T-helper 2 cell treated with Interferon-gamma antibody and Interleukin-4, amounts not matched to agents 5 μg/mL and 100 μg/mL, for 36 hours (primary cell): ENCODE results near the gene ALDH16A1.
"Not testable (repeated sequence)": the region's sequence is repeated elsewhere in the genome, so short reads cannot be mapped to it uniquely, and the experiment has no call there.

ENCODE experiments used
- DNase-seq: peaks from one replicate; pipeline ENCODE4 v3.0.0; 2021; ENCODE audit warnings: low spot score
- H3K27ac Mint-ChIP-seq: one replicate; pipeline ENCODE4 v1.8.0; 2021; ENCODE audit warnings: mild to moderate bottlenecking, mixed read lengths
- H3K27me3 Mint-ChIP-seq: one replicate; pipeline ENCODE4 v1.8.0; 2021; ENCODE audit warnings: low read depth, mixed read lengths
- H3K36me3 Mint-ChIP-seq: one replicate; pipeline ENCODE4 v1.8.0; 2021; ENCODE audit warnings: low read depth, mixed read lengths
- H3K4me1 Mint-ChIP-seq: one replicate; pipeline ENCODE4 v1.8.0; 2021; ENCODE audit warnings: low read depth, mixed read lengths
- H3K4me3 Mint-ChIP-seq: one replicate; pipeline ENCODE4 v1.8.0; 2022; ENCODE audit warnings: mild to moderate bottlenecking, moderate library complexity, mixed read lengths
- H3K9me3 Mint-ChIP-seq: one replicate; pipeline ENCODE4 v1.8.0; 2021; ENCODE audit warnings: mixed read lengths

ALDH16A1 gene

DNA sequence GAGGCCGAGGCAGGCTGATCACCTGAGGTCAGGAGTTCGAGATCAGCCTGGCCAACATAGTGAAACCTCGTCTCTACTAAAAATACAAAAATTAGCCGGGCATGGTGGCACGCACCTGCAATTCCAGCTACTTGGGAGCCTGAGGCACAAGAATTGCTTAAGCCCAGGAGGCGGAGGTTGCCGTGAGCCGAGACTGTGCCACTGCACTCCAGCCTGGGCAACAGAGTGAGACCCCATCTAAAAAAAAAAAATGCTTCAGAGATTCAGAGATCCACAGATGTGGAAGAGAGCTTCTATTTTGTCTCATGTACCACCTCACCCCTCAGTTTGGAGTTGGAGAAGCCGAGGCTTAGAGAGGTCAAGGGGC, 20.5 kb downstream of the ALDH16A1 start:
- not testable (repeated sequence) for DNase-seq, H3K9me3 Mint-ChIP-seq, H3K27me3 Mint-ChIP-seq
- peak overlapping the region; percentile 91 for H3K27ac Mint-ChIP-seq
- H3K4me1 Mint-ChIP-seq: peaks cover 44% of the 10 kb centered on the region
- H3K36me3 Mint-ChIP-seq: peaks cover 36% of the 10 kb centered on the region
- H3K4me3 Mint-ChIP-seq: peak overlapping the region; percentile 99

DNA sequence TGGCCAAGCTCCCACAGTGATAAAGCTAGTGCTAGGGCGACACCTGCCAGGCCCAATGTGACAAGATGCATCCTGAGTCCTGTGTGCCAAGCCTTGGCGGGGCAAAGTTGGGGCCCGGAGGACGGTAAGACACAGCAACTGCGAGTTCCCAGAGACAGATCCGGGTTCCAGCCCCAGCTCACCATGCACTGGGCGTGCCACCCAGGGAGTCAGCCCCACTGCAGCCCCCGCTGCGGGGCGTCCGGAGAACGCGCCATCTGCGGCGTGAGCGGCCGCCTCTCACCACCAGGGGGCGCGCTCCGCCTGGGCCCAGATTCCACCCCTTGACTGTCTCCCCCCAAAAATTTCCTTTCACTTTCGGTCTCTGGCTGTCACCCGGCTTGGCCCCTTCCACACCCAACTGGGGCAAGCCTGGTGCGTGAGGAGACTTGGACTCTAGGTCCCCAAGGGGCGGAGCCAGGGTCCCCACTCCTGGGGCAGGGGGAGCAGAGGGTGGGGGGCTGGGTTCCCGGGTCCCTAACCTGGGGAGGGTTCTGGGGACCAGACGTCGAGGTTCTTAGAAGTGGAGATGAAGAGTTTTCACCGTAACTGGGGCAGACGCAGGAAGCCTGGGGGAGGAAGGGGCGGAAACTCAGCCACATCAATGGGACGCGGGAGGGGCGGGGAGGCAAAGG, 21.0 kb downstream of the ALDH16A1 start, which contains the start of gene FLT3LG:
Gene FLT3LG, plus strand, starts transcription at position 348 of the 674 bp plus-strand sequence. CDS start 425 bp downstream, outside the sequence.
- H3K9me3 Mint-ChIP-seq: no peaks in the 10 kb centered on the region
- peak within 1 kb of the TSS; percentile 99 for H3K4me3 Mint-ChIP-seq
- H3K27ac Mint-ChIP-seq: peak within 1 kb of the TSS; percentile 91
- peak; percentile 90 for DNase-seq
- H3K4me1 Mint-ChIP-seq: peaks cover 41% of the 10 kb centered on the region
- H3K36me3 Mint-ChIP-seq: peaks cover 34% of the 10 kb centered on the region
- H3K27me3 Mint-ChIP-seq: no peaks in the 10 kb centered on the region

DNA sequence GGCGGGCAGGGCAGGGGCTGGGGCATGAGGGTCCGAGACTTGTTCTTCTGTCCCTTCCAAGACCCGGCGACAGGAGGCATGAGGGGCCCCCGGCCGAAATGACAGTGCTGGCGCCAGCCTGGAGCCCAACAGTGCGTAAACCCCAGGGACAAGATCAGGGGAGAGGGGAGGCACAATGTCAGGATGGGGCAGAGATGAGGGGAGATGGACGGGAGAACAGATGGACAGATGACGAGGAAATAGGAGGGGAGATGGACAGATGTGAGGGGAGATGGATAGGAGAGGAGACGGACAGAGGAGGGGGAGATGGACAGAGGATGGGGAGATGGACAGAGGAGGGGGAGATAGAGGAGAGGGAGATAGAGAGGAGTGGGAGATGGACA, 21.5 kb downstream of the ALDH16A1 start:
- H3K9me3 Mint-ChIP-seq: no peaks in the 10 kb centered on the region

DNA sequence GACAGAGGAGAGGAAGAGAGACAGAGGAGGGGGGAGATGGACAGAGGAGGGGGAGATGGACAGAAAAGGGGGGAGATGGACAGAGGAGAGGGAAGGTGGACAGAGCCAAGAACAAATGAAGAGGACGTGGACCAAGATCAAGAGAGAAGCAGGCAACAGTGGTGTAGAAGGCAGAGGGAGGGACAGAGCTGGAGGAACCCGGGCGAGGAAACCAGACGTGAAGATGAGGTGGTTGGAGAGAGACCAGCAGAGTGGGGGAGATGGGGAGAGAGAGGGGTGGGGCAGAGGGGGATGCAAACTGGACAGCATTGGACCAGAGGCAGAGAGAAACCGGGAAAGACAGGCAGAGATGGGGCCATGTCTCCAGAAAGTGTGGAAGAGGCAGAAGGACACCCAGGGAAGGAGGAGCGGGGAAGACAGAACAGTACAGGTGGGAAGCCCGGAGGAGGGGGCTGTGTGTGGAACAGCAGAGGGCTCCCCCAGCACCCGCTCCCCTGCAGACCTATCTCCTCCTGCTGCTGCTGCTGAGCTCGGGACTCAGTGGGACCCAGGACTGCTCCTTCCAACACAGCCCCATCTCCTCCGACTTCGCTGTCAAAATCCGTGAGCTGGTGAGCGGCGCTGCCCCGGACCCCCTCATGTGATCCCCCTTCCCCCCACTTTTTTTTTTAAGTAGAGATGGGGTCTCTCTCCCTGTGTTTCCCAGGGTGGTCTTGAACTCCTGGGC, 22.3 kb downstream of the ALDH16A1 start:
- Mint-ChIP-seq H3K9me3 (no peaks in the 10 kb centered on the region), H3K27me3 (no peaks in the 10 kb centered on the region), H3K36me3 (peaks cover 40% of the 10 kb centered on the region), H3K4me3 (peak overlapping the region; percentile 99), H3K27ac (peak overlapping the region; percentile 91), H3K4me1 (peaks cover 32% of the 10 kb centered on the region)
- no peak for DNase-seq

More for the DNA sequence above, 21.5 kb downstream of the ALDH16A1 start:
- H3K4me3 Mint-ChIP-seq: peak overlapping the region; percentile 99
- no peaks in the 10 kb centered on the region for H3K27me3 Mint-ChIP-seq
- DNase-seq: no peak
- peaks cover 35% of the 10 kb centered on the region for H3K36me3 Mint-ChIP-seq
- H3K27ac Mint-ChIP-seq: peak overlapping the region; percentile 91
- H3K4me1 Mint-ChIP-seq: peaks cover 39% of the 10 kb centered on the region

DNA sequence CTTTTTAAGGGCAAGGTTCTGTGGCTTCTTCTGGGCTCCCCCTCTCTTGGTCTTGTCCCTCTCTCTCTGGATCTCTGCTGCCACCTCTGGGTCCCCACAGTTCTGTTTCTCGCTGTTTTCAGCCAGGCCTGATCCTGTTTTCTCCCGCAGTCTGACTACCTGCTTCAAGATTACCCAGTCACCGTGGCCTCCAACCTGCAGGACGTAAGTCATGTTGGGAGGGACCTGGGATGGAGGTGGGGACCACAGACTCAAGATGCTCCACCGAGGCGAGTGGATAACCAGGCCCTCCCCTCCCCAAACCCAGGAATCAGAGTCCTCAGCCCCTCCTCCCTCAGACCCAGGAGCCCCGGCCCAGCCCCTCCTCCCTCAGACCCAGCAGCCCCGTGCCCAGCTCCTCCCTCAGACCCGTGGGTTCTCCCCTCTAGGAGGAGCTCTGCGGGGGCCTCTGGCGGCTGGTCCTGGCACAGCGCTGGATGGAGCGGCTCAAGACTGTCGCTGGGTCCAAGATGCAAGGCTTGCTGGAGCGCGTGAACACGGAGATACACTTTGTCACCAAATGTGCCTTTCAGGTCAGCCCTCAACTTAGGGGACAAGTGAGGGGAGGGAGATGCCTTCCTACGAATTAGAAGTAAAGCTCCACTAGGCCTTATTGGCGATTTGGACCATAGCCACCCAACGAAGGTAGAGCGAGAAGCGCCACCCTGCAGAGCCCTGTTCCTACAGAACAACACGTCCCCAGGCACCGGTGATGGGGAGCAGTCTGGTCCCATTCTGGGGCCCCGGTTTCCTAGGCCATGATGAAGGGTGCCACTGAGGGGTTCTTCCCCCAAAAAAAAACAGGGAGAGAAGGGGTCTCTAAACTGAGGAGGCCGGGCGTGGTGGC, 23.2 kb downstream of the ALDH16A1 start:
- Mint-ChIP-seq H3K27me3 (no peaks in the 10 kb centered on the region), H3K4me3 (peak overlapping the region; percentile 99), H3K27ac (peak overlapping the region; percentile 91), H3K4me1 (peaks cover 25% of the 10 kb centered on the region), H3K9me3 (no peaks in the 10 kb centered on the region), H3K36me3 (peaks cover 41% of the 10 kb centered on the region)
- DNase-seq: peak; percentile 76

DNA sequence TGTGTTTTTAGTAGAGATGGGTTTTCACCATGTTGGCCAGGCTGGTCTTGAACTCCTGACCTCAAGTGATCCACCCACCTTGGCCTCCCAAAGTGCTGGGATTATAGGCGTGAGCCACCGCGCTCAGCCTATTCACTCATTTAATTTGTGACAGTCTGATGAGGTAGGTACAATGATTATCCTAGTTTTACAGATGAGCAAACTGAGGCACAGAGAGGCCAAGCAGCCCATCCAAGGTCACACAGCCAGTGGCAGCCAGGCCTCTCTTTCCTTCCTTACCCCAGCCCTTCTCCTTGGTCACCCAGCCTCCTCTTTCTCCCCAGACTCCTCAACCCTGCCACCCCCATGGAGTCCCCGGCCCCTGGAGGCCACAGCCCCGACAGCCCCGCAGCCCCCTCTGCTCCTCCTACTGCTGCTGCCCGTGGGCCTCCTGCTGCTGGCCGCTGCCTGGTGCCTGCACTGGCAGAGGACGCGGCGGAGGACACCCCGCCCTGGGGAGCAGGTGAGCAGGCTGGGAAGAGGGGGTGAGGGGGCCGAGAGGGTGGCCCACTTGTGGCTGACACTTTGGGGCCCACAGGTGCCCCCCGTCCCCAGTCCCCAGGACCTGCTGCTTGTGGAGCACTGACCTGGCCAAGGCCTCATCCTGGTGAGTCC, 27.1 kb downstream of the ALDH16A1 start:
- Mint-ChIP-seq H3K4me1 (peaks cover 9% of the 10 kb centered on the region), H3K9me3 (no peaks in the 10 kb centered on the region), H3K27me3 (no peaks in the 10 kb centered on the region), H3K4me3 (no peak overlapping the region), H3K27ac (no peak overlapping the region), H3K36me3 (peaks cover 45% of the 10 kb centered on the region)
- no peak for DNase-seq

DNA sequence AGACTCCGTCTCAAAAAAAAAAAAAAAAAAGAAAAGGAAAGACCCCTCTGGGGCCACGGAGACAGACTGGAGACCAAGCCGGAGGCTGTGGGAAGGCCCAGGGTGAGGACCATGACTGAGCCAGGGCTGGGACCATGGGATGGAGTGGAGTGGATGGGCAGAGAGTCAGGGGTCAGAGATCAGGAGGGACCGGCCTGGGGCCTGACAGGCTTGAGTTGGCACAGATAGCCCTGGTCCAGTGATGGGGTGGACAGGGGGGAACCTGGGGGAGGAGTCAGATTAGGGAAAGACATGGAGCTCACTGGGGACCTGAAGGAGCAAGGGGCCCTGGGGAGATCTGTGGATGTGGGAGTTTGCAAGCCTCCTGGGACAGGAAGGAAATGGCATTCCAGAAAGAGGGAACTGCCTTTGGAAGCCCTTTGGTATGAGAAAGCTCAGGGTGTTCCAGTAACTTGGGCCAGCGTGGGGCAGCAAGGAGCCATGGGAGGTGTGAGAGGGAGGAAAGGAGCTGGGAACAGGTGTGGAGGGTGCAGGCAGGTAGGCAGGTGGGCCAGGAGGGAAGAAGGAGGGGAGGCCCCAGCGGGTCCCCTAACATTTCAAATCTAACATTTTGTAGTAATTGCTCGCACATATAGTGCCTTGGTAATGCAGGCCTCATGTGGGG, 28.1 kb downstream of the ALDH16A1 start:
- H3K4me3 Mint-ChIP-seq: no peak overlapping the region
- no peak for DNase-seq
- peaks cover 44% of the 10 kb centered on the region for H3K36me3 Mint-ChIP-seq
- H3K4me1 Mint-ChIP-seq: peaks cover 5% of the 10 kb centered on the region
- H3K9me3 Mint-ChIP-seq: no peaks in the 10 kb centered on the region
- no peaks in the 10 kb centered on the region for H3K27me3 Mint-ChIP-seq
- H3K27ac Mint-ChIP-seq: peak overlapping the region; percentile 62

DNA sequence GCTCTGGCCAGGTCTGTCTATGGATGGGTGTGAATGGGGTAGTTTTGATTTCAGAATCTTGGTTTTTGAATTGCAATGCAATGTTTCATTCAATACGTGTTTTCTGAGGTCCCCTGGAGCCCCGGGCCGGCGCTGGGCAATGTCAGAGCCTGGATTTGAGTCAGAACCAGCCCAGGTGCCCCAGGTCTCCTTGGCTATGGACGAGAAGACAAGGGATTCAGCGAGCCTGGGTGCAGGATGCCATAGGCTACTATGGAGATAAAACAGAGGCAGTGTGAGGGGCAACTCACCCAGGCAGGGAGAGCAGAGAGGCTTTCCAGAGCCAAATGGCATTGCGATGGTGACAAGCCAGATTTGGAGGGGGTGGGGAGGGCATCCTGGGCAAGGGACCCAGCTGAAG, 33.2 kb downstream of the ALDH16A1 start:
- no peak for DNase-seq
- Mint-ChIP-seq H3K9me3 (no peaks in the 10 kb centered on the region), H3K4me3 (no peak overlapping the region), H3K36me3 (peaks cover 70% of the 10 kb centered on the region), H3K4me1 (peaks cover 19% of the 10 kb centered on the region), H3K27ac (peak overlapping the region; percentile 63), H3K27me3 (peaks cover 3% of the 10 kb centered on the region)

DNA sequence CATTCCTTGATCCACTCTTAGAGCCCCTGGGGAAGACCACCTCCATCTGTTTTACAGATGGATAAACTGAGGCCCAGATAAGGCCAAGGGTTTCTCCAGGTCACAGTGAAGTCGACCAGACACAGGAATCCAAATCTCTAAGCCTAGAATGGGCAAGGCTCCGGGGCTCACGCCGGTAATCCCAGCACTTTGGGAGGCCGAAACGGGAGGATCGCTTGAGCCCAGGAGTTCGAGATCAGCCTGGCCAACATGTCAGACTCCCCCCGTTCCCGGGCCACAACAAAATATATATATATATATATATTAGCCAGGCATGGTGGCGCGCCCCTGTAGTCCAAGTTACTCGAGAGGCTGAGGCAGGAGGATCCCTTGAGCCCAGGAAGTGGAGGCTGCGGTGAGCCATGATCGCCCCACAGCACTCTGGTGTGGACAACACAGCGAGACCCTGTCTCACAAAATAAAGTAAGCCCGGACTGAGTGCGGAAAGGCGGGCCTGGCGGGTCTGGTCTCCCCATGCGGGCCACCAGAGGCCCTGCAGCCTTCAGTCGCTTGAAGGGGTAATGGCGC, 33.8 kb downstream of the ALDH16A1 start:
- peaks cover 19% of the 10 kb centered on the region for H3K4me1 Mint-ChIP-seq

DNA sequence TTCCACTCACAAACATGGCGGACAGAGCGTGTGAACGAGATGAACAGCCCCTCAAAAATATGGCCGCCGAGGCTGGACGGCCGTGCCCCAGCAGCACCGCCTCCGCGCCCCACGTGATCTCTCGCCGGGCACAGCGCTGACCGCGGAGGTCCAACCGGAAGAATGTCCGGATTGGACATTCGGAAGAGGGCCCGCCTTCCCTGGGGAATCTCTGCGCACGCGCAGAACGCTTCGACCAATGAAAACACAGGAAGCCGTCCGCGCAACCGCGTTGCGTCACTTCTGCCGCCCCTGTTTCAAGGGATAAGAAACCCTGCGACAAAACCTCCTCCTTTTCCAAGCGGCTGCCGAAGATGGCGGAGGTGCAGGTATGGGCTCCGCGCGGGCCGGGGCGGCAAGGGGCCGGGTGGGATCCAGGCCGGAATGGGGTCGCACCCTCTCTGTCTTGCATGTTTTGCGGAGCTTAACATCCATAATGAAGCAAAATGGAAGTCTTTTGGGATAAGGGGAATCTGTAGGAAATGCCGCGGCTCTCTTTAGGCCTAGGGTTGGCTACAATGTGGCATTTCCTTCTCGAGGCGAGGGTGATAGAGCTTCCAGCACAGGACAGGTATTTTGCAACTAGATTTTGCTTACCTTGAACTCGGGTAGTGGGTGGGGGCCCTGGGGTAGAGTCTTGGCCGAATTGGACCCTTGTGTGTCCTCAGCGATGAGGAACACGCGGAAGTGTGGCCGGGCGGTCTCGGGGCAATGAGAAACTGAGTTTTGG, 34.4 kb downstream of the ALDH16A1 start, which contains the start of gene RPL13A:
Gene RPL13A, plus strand, starts transcription at position 332 of the 769 bp plus-strand sequence. Its CDS starts 22 bp downstream, at position 354.
- peaks cover 22% of the 10 kb centered on the region for H3K4me1 Mint-ChIP-seq
- peaks cover 74% of the 10 kb centered on the region for H3K36me3 Mint-ChIP-seq
- H3K27me3 Mint-ChIP-seq: peaks cover 3% of the 10 kb centered on the region
- H3K9me3 Mint-ChIP-seq: no peaks in the 10 kb centered on the region
- peak; percentile 100 for DNase-seq
- H3K27ac Mint-ChIP-seq: peak within 1 kb of the TSS; percentile 94
- H3K4me3 Mint-ChIP-seq: peak within 1 kb of the TSS; percentile 99

More for the DNA sequence above, 33.8 kb downstream of the ALDH16A1 start:
- no peak for DNase-seq
- peaks cover 71% of the 10 kb centered on the region for H3K36me3 Mint-ChIP-seq
- H3K27ac Mint-ChIP-seq: peak overlapping the region; percentile 94
- H3K9me3 Mint-ChIP-seq: no peaks in the 10 kb centered on the region
- H3K4me3 Mint-ChIP-seq: peak overlapping the region; percentile 99
- peaks cover 3% of the 10 kb centered on the region for H3K27me3 Mint-ChIP-seq

DNA sequence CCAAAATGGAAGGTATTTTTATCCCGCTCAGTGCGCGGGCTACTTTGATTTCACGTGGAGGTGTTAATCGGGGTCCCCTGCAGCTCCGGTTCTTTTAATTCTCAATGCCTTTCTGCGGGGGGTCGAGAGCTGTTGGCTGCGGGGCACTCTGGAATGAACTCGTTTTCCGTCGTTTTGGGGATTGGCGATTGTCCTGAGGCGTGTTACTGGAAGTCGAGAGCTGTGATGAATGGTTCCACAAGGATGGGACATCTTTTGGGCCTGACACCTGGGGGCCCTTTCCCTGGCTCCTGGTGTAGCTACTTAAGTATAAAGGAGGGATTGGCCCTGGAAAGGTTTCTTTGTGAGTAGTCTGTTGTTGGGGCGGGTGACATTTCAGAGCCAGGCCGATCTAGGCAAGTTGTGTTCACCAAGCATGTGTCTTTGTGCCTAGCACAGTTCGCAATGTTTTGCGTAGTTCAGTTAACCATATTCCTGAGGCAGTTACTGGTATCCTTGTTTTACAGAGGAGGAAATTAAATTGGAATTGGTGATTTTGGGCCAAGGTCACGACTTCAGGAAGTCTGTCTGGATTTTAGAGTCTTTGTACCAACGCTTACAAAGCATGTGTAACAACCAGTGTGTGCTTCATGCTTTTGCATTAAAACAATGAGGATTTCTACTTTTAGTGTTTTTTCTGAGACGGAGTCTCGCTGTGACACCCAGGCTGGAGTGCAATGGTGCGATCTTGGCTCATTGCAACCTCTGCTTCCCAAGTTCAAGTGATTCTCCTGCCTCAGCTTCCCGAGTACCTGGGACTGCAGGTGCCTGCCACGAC, 35.2 kb downstream of the ALDH16A1 start:
- peaks cover 30% of the 10 kb centered on the region for H3K4me1 Mint-ChIP-seq

More for the DNA sequence above, 35.2 kb downstream of the ALDH16A1 start:
- DNase-seq: peak; percentile 21
- Mint-ChIP-seq H3K27ac (peak overlapping the region; percentile 94), H3K36me3 (peaks cover 82% of the 10 kb centered on the region), H3K4me3 (peak overlapping the region; percentile 99), H3K9me3 (no peaks in the 10 kb centered on the region), H3K27me3 (peaks cover 3% of the 10 kb centered on the region)
